Esophagus squamous epithelium (tissue), 4 donors: ENCODE data around the gene MEF2C.

Experiments
- CTCF ChIP-seq, 6 experiments: fragments of 450-650 bp in 4 of 6; fragments of 200-600 bp in 2 of 6; sonication (generic) in 2 of 6; IDR thresholded peaks; one replicate each; pipeline ENCODE4 v1.5.1; 2016 to 2019; ENCODE audit warnings: antibody characterized with exemption in 6 of 6, mild to moderate bottlenecking in 4 of 6, moderate library complexity in 4 of 6
- POLR2A ChIP-seq, 4 donors: fragments of 450-650 bp; IDR thresholded peaks; one replicate each; pipeline ENCODE4 v1.6.1; 2017; ENCODE audit warnings: antibody characterized with exemption in 4 of 4, mild to moderate bottlenecking in 4 of 4, moderate library complexity in 3 of 4

GRCh38 chr5:88725454-88725853, 157.5 kb downstream of the MEF2C start:
- no peak for TF ChIP-seq POLR2A (IDR thresholded peaks at IDR 0.05)
- TF ChIP-seq CTCF (IDR thresholded peaks at IDR 0.05) = no peak
